GM18505 (cell line): ENCODE measurements around the gene KCNF1.

Experiments
- ATAC-seq: cut with Tn5 transposase; IDR thresholded peaks from one replicate; pipeline ENCODE4 v1.9.1; 2021; ENCODE audit not compliant: unreplicated experiment
- POLR2A ChIP-seq: IDR thresholded peaks from 4 replicates; pipeline ENCODE4 v1.6.1; 2011; ENCODE audit warnings: borderline replicate concordance; ENCODE audit not compliant: insufficient read depth, insufficient read length; ENCODE audit errors: extremely low read depth

Gene KCNF1

GRCh38 chr2:10875126-10875525 is 36.6 kb upstream of the KCNF1 start:
- ATAC-seq, result no peak
- no peak for TF ChIP-seq POLR2A

- ATAC-seq, result no peak
- no peak for TF ChIP-seq POLR2A
These were observed 35.3 kb upstream of the KCNF1 start for GRCh38 chr2:10876394-10876793.

- TF ChIP-seq POLR2A, result no peak
- no peak for ATAC-seq
These were observed 34.8 kb upstream of the KCNF1 start for GRCh38 chr2:10876963-10877362.

GRCh38 chr2:10877651-10878111 is 34.1 kb upstream of the KCNF1 start:
- no peak for TF ChIP-seq POLR2A
- no peak for ATAC-seq

GRCh38 chr2:10878268-10878915 is 33.3 kb upstream of the KCNF1 start:
- TF ChIP-seq POLR2A, result no peak
- ATAC-seq, result no peak

- ATAC-seq, result no peak
These were observed 32.6 kb upstream of the KCNF1 start for GRCh38 chr2:10879159-10879558.

GRCh38 chr2:10879624-10880585 is 31.8 kb upstream of the KCNF1 start:
- no peak for ATAC-seq
- no peak for TF ChIP-seq POLR2A

More at GRCh38 chr2:10879159-10879558, 32.6 kb upstream of the KCNF1 start:
- TF ChIP-seq POLR2A, result no peak

GRCh38 chr2:10880586-10881321 is 31.0 kb upstream of the KCNF1 start:
- no peak for ATAC-seq
- no peak for TF ChIP-seq POLR2A

- TF ChIP-seq POLR2A, result no peak
- no peak for ATAC-seq
These were observed 29.2 kb upstream of the KCNF1 start for GRCh38 chr2:10882568-10882967.

GRCh38 chr2:10883066-10883465 is 28.7 kb upstream of the KCNF1 start:
- ATAC-seq, result no peak
- TF ChIP-seq POLR2A, result no peak

GRCh38 chr2:10883801-10884478 is 27.8 kb upstream of the KCNF1 start:
- no peak for TF ChIP-seq POLR2A
- ATAC-seq, result no peak

- TF ChIP-seq POLR2A, result no peak
- ATAC-seq, result no peak
These were observed 27.2 kb upstream of the KCNF1 start for GRCh38 chr2:10884574-10884975.
